GM23338 (cell line): ENCODE measurements around the gene GLRX2. TPM values are rescaled to one million over a fixed set of nuclear protein-coding genes. Genes with fewer than 3 reads are reported as not detected.
A peak's percentile ranks its signal among the peaks of the same experiment; 100 is the strongest.

Experiments used
- ATAC-seq: fragments of 200-7000 bp; cut with Tn5 transposase; 3 replicates; pipeline ENCODE4 v1.9.1; 2020
- DNase-seq: peaks from one replicate; pipeline ENCODE4 v3.0.0-alpha.2; 2015; ENCODE audit warnings: low spot score
- H2AFZ ChIP-seq: fragments of 200-600 bp; sonication (generic); 2 replicates; pipeline ENCODE4 v1.8.0; 2016; ENCODE audit warnings: antibody characterized with exemption, mild to moderate bottlenecking, moderate library complexity
- H3F3A ChIP-seq: fragments of 200-600 bp; sonication (generic); replicated peaks from 2 replicates; pipeline ENCODE4 v1.8.0; 2017; ENCODE audit warnings: antibody characterized with exemption, mixed run types, low read depth
- H3K27ac ChIP-seq: fragments of 200-600 bp; sonication (generic); 2 replicates; pipeline ENCODE4 v1.6.1; 2016; ENCODE audit warnings: low read depth
- H3K27me3 ChIP-seq: fragments of 200-600 bp; sonication (generic); 2 replicates; pipeline ENCODE4 v1.8.0; 2016; ENCODE audit warnings: mild to moderate bottlenecking, mixed run types, moderate library complexity; ENCODE audit not compliant: insufficient read depth
- H3K36me3 ChIP-seq: fragments of 200-600 bp; sonication (generic); 2 replicates; pipeline ENCODE4 v1.8.0; 2016; ENCODE audit warnings: mild to moderate bottlenecking; ENCODE audit not compliant: insufficient read depth
- H3K4me1 ChIP-seq: fragments of 200-600 bp; sonication (generic); 2 replicates; pipeline ENCODE4 v1.8.0; 2016; ENCODE audit warnings: mild to moderate bottlenecking, moderate library complexity; ENCODE audit not compliant: insufficient read depth
- H3K4me2 ChIP-seq: fragments of 200-600 bp; sonication (generic); 2 replicates; pipeline ENCODE4 v1.7.1; 2017; ENCODE audit warnings: mixed run types
- H3K4me3 ChIP-seq: fragments of 200-600 bp; sonication (generic); 2 replicates; pipeline ENCODE4 v1.6.1; 2016; ENCODE audit warnings: mixed run types
- H3K79me2 ChIP-seq: fragments of 200-600 bp; sonication (generic); replicated peaks from 2 replicates; pipeline ENCODE4 v1.8.0; 2017; ENCODE audit warnings: mild to moderate bottlenecking; ENCODE audit not compliant: insufficient read depth
- H3K9me2 ChIP-seq: fragments of 200-600 bp; sonication (generic); 2 replicates; pipeline ENCODE4 v1.8.0; 2017; ENCODE audit not compliant: insufficient read depth
- H4K20me1 ChIP-seq: fragments of 200-600 bp; sonication (generic); replicated peaks from 2 replicates; pipeline ENCODE4 v1.8.0; 2017; ENCODE audit warnings: mild to moderate bottlenecking; ENCODE audit not compliant: insufficient read depth
- H3K27ac Mint-ChIP-seq: 2 replicates; pipeline ENCODE4 v1.8.0; 2020; ENCODE audit warnings: inconsistent platforms, mild to moderate bottlenecking, moderate library complexity, mixed read lengths
- H3K27me3 Mint-ChIP-seq: 3 replicates; pipeline ENCODE4 v1.8.0; 2022; ENCODE audit warnings: low read depth, mild to moderate bottlenecking, moderate library complexity, mixed read lengths, inconsistent platforms; ENCODE audit not compliant: insufficient read depth, poor library complexity
- H3K36me3 Mint-ChIP-seq: 3 replicates; pipeline ENCODE4 v1.8.0; 2021; ENCODE audit warnings: low read depth, mild to moderate bottlenecking, inconsistent platforms, moderate library complexity, mixed read lengths
- H3K4me1 Mint-ChIP-seq: 3 replicates; pipeline ENCODE4 v1.8.0; 2020; ENCODE audit warnings: mild to moderate bottlenecking, inconsistent platforms, mixed read lengths
- H3K4me3 Mint-ChIP-seq: 3 replicates; pipeline ENCODE4 v1.8.0; 2021; ENCODE audit warnings: moderate library complexity, mild to moderate bottlenecking, inconsistent platforms, mixed read lengths
- H3K9me3 Mint-ChIP-seq: 3 replicates; pipeline ENCODE4 v1.8.0; 2020; ENCODE audit warnings: moderate library complexity, mild to moderate bottlenecking, inconsistent platforms, mixed read lengths
- CREB1 ChIP-seq: fragments of 250-450 bp; sonication (Bioruptor Pico); IDR thresholded peaks from 2 replicates; pipeline ENCODE4 v1.5.0; 2020; ENCODE audit warnings: low read depth, mild to moderate bottlenecking, moderate library complexity
- CTCF ChIP-seq, 2 experiments: fragments of 200-600 bp in 1 of 2; sonication (generic) in 1 of 2; conservative IDR thresholded peaks; 2 replicates each; pipeline versions ENCODE4 v1.5.1 to v1.6.1; 2016 to 2017; ENCODE audit warnings: antibody characterized with exemption in 2 of 2, low read depth in 2 of 2, mild to moderate bottlenecking in 2 of 2, moderate library complexity in 1 of 2
- EZH2 ChIP-seq: fragments of 200-600 bp; sonication (generic); IDR thresholded peaks from one replicate; pipeline ENCODE4 v1.8.0; 2017; ENCODE audit warnings: antibody characterized with exemption, mild to moderate bottlenecking, low read depth; ENCODE audit not compliant: unreplicated experiment
- EZH2phosphoT487 ChIP-seq: fragments of 200-600 bp; sonication (generic); IDR thresholded peaks from one replicate; pipeline ENCODE4 v1.8.1; 2018; ENCODE audit warnings: antibody characterized with exemption; ENCODE audit not compliant: unreplicated experiment
- JUNB ChIP-seq: IDR thresholded peaks from one replicate; pipeline ENCODE4 v1.6.1; 2016; ENCODE audit warnings: antibody characterized with exemption; ENCODE audit not compliant: unreplicated experiment
- NANOG ChIP-seq: IDR thresholded peaks from 2 replicates; pipeline ENCODE4 v1.6.1; 2016; ENCODE audit warnings: antibody characterized with exemption, borderline replicate concordance
- POLR2AphosphoS5 ChIP-seq: IDR thresholded peaks from 2 replicates; pipeline ENCODE4 v1.6.1; 2016; ENCODE audit warnings: antibody characterized with exemption, low read depth
- REST ChIP-seq: IDR thresholded peaks from one replicate; pipeline ENCODE4 v1.6.1; 2018; ENCODE audit warnings: antibody characterized with exemption; ENCODE audit not compliant: unreplicated experiment
- STAT1 ChIP-seq: IDR thresholded peaks from one replicate; pipeline ENCODE4 v1.6.1; 2016; ENCODE audit warnings: antibody characterized with exemption; ENCODE audit not compliant: unreplicated experiment
- ZNF114 ChIP-seq: fragments of 250-450 bp; sonication (Bioruptor Pico); IDR thresholded peaks from 2 replicates; pipeline ENCODE4 v1.5.0; 2020; ENCODE audit warnings: mild to moderate bottlenecking, moderate library complexity
- ZNF331 ChIP-seq: fragments of 250-450 bp; sonication (Bioruptor Pico); IDR thresholded peaks from 2 replicates; pipeline ENCODE4 v1.5.0; 2020; ENCODE audit warnings: low read depth, mild to moderate bottlenecking, moderate library complexity
- polyA plus RNA-seq: library from polyadenylated mRNA; unstranded; fragments of >200 nt; fragmentation: Nextera tagmentation; extraction: Ambion mirVana; gene quantifications from 2 replicates; pipeline ENCODE4 v1.2.1, GENCODE V29; 2016
- total RNA-seq: library from RNA; depleted of rRNA; stranded (reverse); fragments of >200 nt; shearing (Covaris generic); gene quantifications from 2 replicates; pipeline ENCODE4 v1.2.3, GENCODE V29; 2014

GLRX2 gene
- total and polyA plus RNA-seq, 2 experiments from 2014 or later, result 7.7 to 28.3 TPM

- TF ChIP-seq STAT1, result no peak
- TF ChIP-seq EZH2phosphoT487, result no peak
- TF ChIP-seq CTCF (conservative IDR thresholded peaks at IDR 0.05; ENCODE audit: low read depth in 2 of 2), result no peak
- no peak for TF ChIP-seq ZNF331 (CRISPR knock-in tag)
These were observed 36.6 kb upstream of the GLRX2 start (continued) for GRCh38 chr1:193141804-193142203.

- no peak overlapping the region for H3K4me3 Mint-ChIP-seq
- peaks cover 25% of the 10 kb centered on the region; the same call in 1 of the 2 replicates for H3K36me3 ChIP-seq
- no peak for TF ChIP-seq JUNB
- no peak for TF ChIP-seq STAT1
- no peak for TF ChIP-seq POLR2AphosphoS5
- TF ChIP-seq NANOG, result no peak
- TF ChIP-seq ZNF114, result no peak
- TF ChIP-seq EZH2, result no peak
- TF ChIP-seq ZNF331 (CRISPR knock-in tag), result no peak
- no peak for TF ChIP-seq REST
- no peak for TF ChIP-seq EZH2phosphoT487
- no peak for TF ChIP-seq CTCF (conservative IDR thresholded peaks at IDR 0.05; ENCODE audit: low read depth in 2 of 2)
- no peak for TF ChIP-seq CREB1 (CRISPR knock-in tag)
These were observed 35.0 kb upstream of the GLRX2 start for GRCh38 chr1:193140254-193140653.

More at GRCh38 chr1:193140254-193140653, 35.0 kb upstream of the GLRX2 start:
- no peak for ATAC-seq
- Mint-ChIP-seq H3K4me1 (peaks cover 20% of the 10 kb centered on the region; the same call in 2 of the 3 replicates), H3K36me3 (peaks cover 57% of the 10 kb centered on the region), H3K9me3 (no peaks in the 10 kb centered on the region), H3K27ac (peak overlapping the region; percentile 83), H3K27me3 (no peaks in the 10 kb centered on the region)
- no peaks in the 10 kb centered on the region for H3K27me3 ChIP-seq
- H3K27ac ChIP-seq, result peak overlapping the region; percentile 27; the same call in 1 of the 2 replicates
- H4K20me1 ChIP-seq, result peaks cover 7% of the 10 kb centered on the region
- H3K9me2 ChIP-seq, result no peaks in the 10 kb centered on the region
- DNase-seq, result peak; percentile 18
- no peak overlapping the region for H3K4me2 ChIP-seq
- H3K4me1 ChIP-seq, result peaks cover 4% of the 10 kb centered on the region
- H3F3A ChIP-seq, result no peaks in the 10 kb centered on the region
- peaks cover 33% of the 10 kb centered on the region for H3K79me2 ChIP-seq
- no peak overlapping the region for H2AFZ ChIP-seq
- H3K4me3 ChIP-seq, result no peak overlapping the region
